DMS114 treated with DMSO at 0.1 percent for 48 hours (cell line): ENCODE measurements around the gene CCDC187.
A peak's percentile ranks its signal among the peaks of the same experiment; 100 is the strongest.

Experiments
- DNase-seq: peaks from one replicate; lab custom pipeline; 2025; ENCODE audit not compliant: unreplicated experiment; lab: John Stamatoyannopoulos, UW

Gene CCDC187

DNA sequence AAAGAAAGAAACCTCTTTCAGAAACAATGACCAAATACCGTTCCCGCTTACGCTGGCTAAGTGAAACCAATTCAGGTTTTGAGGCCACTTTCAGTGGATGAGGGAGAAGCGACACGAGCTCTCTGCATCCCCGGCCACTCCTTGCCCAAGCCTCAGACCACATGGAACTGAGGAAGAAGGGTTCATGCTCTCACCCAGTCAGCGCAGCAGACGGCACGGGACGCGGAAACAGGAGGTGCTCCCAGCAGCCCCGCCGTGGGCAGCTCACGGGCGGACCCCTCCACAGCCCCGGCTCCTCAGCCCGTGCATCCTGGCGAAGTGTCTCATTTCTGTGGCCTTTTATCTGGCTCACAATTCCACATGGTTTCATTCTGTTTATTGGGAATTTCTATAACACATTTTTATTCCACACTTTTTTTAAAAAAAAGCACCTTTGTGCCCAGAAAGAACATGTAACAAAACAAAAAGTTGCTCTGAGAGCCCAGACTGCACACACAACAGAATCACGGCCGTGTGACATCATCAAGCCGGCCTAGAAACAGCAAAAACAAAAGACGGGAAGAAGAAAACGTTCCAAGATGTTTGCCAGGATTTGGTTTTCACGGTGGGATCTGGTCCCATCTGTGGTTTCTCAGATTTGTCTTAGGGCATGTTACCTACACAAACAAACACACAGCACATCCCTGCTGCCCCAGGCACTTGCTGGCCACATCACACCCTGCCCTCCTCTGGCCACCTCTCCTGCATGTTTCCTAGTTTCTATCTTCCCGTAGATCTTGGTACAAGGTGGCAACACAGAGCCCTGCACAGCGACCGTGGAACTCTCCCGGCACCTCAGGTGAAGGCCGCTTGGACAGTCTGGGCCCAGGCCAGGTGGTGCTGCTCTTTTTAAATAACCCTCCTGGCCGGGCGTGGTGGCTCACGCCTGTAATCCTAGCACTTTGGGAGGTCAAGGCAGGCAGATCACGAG, 74.5 kb downstream of the CCDC187 start:
- DNase-seq, result no peak

DNA sequence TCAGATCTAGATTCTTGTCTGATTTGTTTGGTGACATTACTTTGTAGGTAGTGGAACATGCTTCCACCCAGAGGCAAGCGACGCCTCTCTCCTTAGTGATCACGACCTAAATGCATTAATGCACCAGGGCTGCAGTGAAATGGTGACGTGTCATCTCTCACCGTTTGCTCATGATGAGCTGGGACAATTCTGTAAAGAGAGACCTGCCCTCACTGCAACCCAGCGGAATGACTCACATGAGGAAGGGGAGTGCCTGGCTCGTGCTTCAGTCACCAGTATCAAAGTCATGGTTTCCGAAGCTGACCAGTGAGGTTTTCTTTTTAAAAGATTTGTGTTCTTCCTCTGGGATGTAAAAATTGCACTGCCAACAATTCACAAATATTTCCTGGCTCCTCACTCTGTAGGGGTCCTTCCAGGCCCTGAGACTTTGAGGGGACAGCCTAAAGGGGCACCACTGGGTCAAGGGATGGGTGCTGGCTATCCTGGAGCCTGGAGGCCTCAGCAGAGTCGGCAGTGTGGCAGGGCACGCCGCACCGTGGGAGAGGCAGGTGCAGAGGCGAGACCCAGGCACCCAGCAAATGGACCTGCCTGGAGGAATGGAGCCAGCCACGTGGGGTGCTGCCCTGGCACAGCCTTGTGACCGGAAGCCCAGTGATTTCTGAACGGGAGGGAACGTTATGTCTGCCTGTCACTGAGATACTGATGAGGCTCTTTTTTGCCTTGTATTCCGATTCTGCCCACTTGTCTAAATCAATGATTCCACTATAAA, 75.6 kb downstream of the CCDC187 start:
- no peak for DNase-seq

GRCh38 chr9:136226680-136227407, 77.0 kb downstream of the CCDC187 start:
- DNase-seq, result no peak

DNA sequence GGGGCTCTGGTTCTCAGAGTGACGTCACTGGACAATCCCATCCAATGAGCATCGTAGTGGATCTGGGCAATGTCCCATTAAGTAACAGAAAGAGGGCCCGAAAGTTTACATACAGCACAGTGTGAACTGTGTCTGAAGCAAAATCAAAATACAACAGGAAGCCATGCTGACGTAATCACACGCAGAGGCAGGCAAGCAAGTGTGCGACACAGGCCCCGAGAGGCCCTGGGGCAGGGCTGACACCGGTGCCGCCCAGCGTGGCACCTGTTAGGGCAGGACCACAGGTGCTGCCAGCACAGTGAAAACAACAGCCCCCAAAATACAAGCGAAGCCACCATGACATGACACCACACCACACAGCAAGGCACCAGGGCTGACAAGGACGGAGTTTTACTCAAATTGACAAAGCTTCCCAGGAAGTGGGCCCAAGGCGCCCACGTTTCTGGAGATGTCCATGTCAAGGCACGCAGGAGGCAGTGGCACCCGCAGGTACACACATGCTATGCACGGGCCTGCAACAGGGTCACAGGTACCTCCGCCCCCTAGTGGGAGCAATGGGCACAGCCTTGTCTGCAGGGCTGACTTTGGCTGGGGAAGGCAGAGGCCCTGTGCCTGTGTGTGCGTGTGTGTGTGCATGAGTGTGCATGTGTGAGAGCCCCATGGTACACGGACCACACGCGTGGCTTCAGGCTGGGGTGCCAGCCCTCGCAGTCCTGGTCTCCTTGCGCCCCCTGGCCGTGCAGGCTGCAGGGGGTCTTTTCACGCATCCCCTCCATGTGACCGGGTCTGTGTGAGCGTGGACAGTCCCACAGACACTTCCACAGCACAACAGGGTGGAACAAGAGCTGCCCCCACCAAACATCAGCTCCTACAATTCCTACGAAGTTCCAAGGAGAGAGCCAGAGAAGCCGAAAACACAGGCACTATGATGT, 77.9 kb downstream of the CCDC187 start:
- DNase-seq, result peak; percentile 10

- no peak for DNase-seq
These were observed 78.5 kb downstream of the CCDC187 start for GRCh38 chr9:136225366-136225747.

DNA sequence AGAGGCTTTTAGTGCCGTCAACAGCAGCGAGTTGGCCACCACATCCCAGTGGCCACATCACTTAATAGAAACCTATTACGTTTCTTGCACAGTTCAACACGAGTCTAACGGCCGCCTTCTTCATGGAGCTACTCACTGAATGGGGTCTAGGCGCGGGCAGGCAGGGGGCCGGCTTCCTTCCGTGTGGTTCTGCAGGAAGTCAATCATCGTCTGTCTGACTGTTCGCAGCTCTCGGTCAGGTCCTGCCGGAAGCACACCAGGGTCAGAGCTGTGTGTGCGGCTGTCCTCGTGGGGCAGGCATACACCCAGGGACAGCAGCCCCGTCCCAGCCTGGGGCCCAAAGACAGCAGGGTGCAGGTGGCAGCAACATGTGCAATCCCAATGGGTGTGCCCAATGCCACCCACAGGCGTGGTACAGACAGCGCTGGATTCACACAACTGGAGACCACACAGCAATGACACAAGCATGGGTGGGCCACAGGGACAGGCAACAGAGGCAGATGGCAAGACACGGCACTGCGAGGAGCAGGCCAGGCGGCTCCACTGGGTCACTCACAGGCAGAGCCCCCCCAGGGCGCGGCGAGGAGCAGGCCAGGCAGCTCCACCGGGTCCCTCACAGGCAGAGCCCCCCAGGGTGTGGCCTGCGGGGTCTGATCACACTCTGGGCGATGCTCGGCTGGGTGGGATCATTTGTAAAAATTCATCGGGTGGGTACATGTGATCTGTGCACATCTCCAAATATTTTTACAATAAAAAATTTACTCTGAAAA, 79.8 kb downstream of the CCDC187 start:
- DNase-seq, result no peak

DNA sequence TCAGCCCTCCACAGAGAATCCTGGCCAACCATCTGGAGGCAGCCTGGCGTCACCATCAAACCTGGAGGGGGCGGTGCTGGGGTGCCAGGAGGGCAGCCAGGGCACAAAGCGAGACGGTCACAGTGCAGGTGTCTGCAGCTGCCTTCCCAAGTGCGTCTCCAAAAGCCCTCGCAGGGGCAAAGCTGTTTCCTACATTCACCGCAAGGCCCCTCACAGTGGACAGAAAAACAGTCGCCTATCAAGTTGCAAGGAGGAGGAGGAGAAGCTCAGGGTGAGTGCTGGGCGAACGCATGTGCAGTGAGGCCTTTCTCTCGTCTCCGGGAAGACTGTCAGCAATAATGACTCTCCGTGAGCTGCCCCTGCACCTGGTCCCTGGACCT, 81.0 kb downstream of the CCDC187 start:
- no peak for DNase-seq

DNA sequence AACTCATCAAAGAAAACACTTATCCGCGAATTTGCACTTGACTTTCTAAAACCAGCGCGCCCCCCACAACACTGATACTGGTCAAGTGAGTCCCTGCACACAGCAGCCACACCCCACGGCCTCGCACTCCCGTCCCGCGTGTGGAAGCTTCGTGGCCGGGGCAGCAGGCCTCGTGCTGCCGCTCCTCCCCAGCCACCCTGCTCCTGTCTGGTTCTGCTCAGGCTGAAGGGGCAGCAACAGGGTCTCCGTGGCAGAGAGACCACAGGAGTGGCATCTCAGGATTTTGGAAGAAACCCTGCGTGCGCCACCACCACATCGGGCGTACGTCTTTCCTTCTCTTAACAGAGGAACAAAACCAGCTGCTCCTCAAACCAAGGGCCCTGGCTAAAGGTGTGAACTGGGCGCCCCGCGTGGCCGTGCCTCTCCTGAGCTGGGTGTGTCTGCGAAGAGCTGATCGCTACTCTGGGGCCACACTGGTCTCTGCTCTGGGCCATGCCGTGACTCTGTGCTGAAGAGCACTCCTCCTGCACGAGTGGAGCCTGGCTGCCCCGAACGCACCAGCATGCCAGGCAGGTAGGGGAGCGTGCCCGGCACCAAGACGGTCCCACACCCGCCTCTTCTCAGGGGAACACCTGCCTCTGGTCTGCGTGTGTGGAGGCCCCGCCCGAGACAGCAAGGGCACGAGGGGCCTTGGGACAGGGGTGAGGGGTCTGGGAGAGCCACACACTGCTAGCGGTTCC, 81.6 kb downstream of the CCDC187 start:
- DNase-seq, result no peak

GRCh38 chr9:136220017-136220729, 83.7 kb downstream of the CCDC187 start:
- DNase-seq, result no peak

DNA sequence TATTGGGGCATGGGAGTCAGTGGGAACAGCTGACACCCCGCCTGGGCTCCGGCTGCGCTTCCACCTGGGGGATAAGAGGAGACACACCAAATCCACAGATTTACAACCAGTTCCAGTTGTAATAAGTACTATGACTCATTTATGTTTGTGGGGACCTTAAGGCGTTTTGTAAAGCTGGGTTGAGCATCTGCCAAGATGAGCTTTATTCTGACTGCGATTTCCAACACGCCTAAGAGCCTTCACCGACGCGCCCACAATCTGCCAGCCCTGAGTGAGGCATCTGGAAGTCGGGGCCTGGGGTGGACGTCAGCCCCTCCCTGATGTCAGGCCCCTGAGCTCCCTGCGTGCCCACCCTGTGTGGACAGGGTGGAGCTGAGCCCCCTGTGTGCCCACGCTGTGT, 84.6 kb downstream of the CCDC187 start:
- DNase-seq, result no peak

- no peak for DNase-seq
These were observed 85.2 kb downstream of the CCDC187 start for GRCh38 chr9:136218673-136219072.

DNA sequence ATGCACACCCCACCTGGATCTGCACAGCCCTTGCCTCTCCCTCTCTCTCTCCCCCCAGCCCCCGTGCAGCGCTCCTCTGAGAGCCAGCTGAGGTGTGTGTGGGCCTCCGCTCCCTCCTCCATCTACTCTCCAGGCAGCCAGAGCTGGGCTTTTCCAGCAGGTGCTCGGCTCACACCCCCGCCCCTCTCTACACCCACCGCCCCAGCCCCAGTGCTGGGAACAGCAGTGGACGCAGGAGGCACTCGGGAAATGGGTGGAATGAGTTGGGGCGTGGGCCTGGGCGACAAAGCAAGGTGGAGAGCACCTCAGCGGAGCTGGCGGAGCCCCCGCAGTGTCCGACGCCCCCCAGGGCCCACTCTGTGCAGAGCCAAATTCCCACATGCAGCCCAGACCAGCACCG, 85.6 kb downstream of the CCDC187 start:
- no peak for DNase-seq

DNA sequence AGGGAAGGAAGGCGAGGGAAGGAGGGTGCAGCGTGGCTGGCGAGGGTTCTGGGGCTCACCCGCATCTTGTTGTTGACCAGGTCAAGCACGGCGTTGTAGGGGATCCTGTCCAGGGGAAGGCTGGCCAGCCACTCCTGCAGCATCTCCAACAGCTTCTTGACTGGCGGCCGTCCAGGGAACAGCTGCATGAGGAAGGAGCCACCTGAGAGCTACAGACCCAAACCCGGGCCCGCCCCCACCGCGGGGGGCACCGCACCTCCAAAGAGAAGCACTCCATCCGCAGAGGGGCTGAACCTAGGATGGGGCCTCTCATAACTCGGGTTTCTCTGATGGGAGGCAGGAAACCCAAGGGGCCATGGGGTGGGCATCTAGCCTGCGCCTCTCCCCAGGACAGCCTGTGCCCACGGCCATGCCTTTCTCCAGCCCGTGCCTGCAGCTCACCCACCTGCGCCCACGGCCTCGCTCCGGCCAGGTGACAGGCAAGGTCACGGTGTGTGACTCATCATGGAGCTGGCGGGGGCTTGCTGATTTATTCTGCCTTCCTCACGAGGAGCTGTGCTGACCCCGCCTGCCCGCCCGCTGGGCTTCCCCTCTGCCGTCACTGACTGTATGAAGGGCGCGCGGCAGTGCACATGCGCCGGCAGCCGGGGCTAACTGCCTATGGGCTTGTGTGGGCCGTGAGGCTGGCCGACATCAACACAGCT, 87.2 kb downstream of the CCDC187 start:
- DNase-seq, result no peak

DNA sequence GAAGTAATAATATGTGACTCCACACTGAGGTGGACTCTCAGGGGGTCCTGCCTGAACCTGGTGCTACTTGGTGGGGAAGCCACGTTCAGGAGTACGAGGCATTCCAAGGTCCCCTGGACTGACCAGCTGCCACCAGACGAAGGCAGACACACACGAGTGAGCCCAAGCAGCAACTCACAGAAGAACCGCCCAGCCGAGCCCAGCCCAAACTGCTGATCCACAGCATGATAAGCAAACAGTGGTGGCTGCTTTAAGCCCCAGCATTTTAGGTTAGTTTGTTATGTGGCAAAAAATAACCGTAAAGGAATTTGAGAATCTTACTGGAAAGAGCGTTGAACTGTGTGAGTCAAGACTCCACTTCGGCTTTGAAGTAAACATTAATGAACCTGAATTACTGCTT, 90.2 kb downstream of the CCDC187 start:
- DNase-seq, result no peak

- DNase-seq, result no peak
These were observed 91.4 kb downstream of the CCDC187 start for GRCh38 chr9:136212345-136212950.

- no peak for DNase-seq
These were observed 92.2 kb downstream of the CCDC187 start for GRCh38 chr9:136211441-136212344.
